Kidney (tissue), 14 donors: ENCODE measurements around the gene NDUFB11. TPM values are rescaled to one million over a fixed set of nuclear protein-coding genes. Genes with fewer than 3 reads are reported as not detected.

Source experiments
- DNase-seq, 5 donors: peaks; one replicate each; pipeline ENCODE4 v3.0.0-alpha.2; 2013 to 2020
- FAIRE-seq: peaks from 2 replicates; lab custom pipeline; 2012; peaks lifted over from hg19 to GRCh38; lab: Jason Lieb, UNC
- H3K27ac ChIP-seq, 2 donors: one replicate each; pipeline ENCODE4 v1.7.0; 2013; ENCODE audit warnings: low read depth in 2 of 2, low read length in 2 of 2, inconsistent platforms in 1 of 2
- H3K27me3 ChIP-seq: one replicate; pipeline ENCODE4 v1.7.1; 2013; ENCODE audit warnings: low read length, inconsistent platforms; ENCODE audit not compliant: control insufficient read depth, insufficient read depth
- H3K36me3 ChIP-seq, 3 donors: one replicate each; pipeline versions ENCODE4 v1.7.0 to v1.7.1; 2013; ENCODE audit warnings: low read length in 3 of 3, control low read depth in 1 of 3, inconsistent platforms in 1 of 3; ENCODE audit not compliant: insufficient read depth in 3 of 3, control insufficient read depth in 2 of 3
- H3K4me1 ChIP-seq, 3 donors: one replicate each; pipeline versions ENCODE4 v1.7.0 to v1.7.1; 2013; ENCODE audit warnings: low read length in 3 of 3, inconsistent platforms in 1 of 3, low read depth in 1 of 3; ENCODE audit not compliant: control insufficient read depth in 2 of 3, insufficient read depth in 2 of 3
- H3K4me3 ChIP-seq, 3 donors: one replicate each; pipeline versions ENCODE4 v1.7.0 to v1.8.1; 2013; ENCODE audit warnings: low read length in 3 of 3, control low read depth in 1 of 3, inconsistent platforms in 1 of 3
- H3K9ac ChIP-seq, 3 donors: one replicate each; pipeline versions ENCODE4 v1.7.0 to v1.7.1; 2013; ENCODE audit warnings: low read length in 3 of 3, control low read depth in 1 of 3, inconsistent platforms in 1 of 3
- H3K9me3 ChIP-seq, 3 donors: one replicate each; pipeline versions ENCODE4 v1.7.0 to v1.7.1; 2013; ENCODE audit warnings: low read length in 3 of 3, control low read depth in 1 of 3, inconsistent platforms in 1 of 3; ENCODE audit not compliant: control insufficient read depth in 2 of 3, insufficient read depth in 1 of 3
- CTCF ChIP-seq: IDR thresholded peaks from 3 replicates; pipeline ENCODE4 v1.5.1; 2012; ENCODE audit warnings: mild to moderate bottlenecking, moderate library complexity, borderline replicate concordance; ENCODE audit not compliant: insufficient read depth; ENCODE audit errors: extremely low read depth
- intact Hi-C: fragments of 100-400 bp; cut with DNase I; formaldehyde crosslinking; loops from one replicate; pipeline ENCODE4 v1.11.1; 2022
- polyA plus RNA-seq: library from polyadenylated mRNA; stranded (reverse); fragments of 350-450 nt; fragmentation: Illumina TruSeq; extraction: RNeasy Lipid Tissue Mini Kit (QIAGEN cat#74804); gene quantifications from one replicate; pipeline ENCODE4 v1.2.3, GENCODE V29; 2014; ENCODE audit warnings: low read depth, low replicate concordance; ENCODE audit not compliant: insufficient read depth
- total RNA-seq: library from RNA; stranded (reverse); fragmentation: NEBNext Ultra II Directional; extraction: Animal tissue kit (Norgen Biotek cat#: 25700); gene quantifications from one replicate; pipeline ENCODE4 v1.2.1, GENCODE V29; 2021
- donor health status: control.
- donor health status: control.
- donor health status: control.
- donor health status: control.
- donor health status: control.
- donor health status: DM: yes; HTN: yes; CAD: no.
- donor health status: Normal renal cell carcinoma (clear cell type).

Gene NDUFB11
- total and polyA plus RNA-seq, 2 donors from 2014 or later, result 70.7 to 215 TPM

GRCh38 chrX:47151435-47151834 is 6.9 kb upstream of the NDUFB11 start:
- H3K4me1 ChIP-seq, result peaks cover 0 to 8% (median 0%) of the 10 kb centered on the region in 3 donors
- no peak overlapping the region for H3K4me3 ChIP-seq
- H3K27me3 ChIP-seq, result no peaks in the 10 kb centered on the region
- FAIRE-seq (no peak), DNase-seq (no peak)
- H3K36me3 ChIP-seq, result peaks cover 0 to 4% (median 0%) of the 10 kb centered on the region in 3 donors
- H3K9me3 ChIP-seq, result no peaks in the 10 kb centered on the region
- intact Hi-C loops, result no loop called here
- no peak for TF ChIP-seq CTCF
- no peak overlapping the region for H3K27ac ChIP-seq
- H3K9ac ChIP-seq, result no peak overlapping the region

GRCh38 chrX:47148946-47149345 is 4.4 kb upstream of the NDUFB11 start:
- DNase-seq (no peak), FAIRE-seq (no peak)
- Histone ChIP-seq H3K36me3 (peaks cover 0 to 4% (median 0%) of the 10 kb centered on the region in 3 donors), H3K27me3 (no peaks in the 10 kb centered on the region), H3K27ac (no peak overlapping the region), H3K9me3 (no peaks in the 10 kb centered on the region), H3K4me3 (no peak overlapping the region), H3K4me1 (peaks cover 0 to 14% (median 0%) of the 10 kb centered on the region in 3 donors), H3K9ac (no peak overlapping the region)
- intact Hi-C loops, result no loop called here
- TF ChIP-seq CTCF, result no peak

- no peak overlapping the region for H3K9ac ChIP-seq
- DNase-seq, result peak in 1 of 5 donors; percentile 22
Measured at GRCh38 chrX:47146936-47147859, 2.7 kb upstream of the NDUFB11 start.

More at GRCh38 chrX:47146936-47147859, 2.7 kb upstream of the NDUFB11 start:
- Histone ChIP-seq H3K4me1 (peaks cover 0 to 17% (median 0%) of the 10 kb centered on the region in 3 donors), H3K4me3 (peak overlapping the region in 1 of 3 donors; percentile 72), H3K27me3 (no peaks in the 10 kb centered on the region), H3K9me3 (no peaks in the 10 kb centered on the region), H3K27ac (no peak overlapping the region), H3K36me3 (peaks cover 0 to 4% (median 0%) of the 10 kb centered on the region in 3 donors)
- FAIRE-seq, result no peak
- no peak for TF ChIP-seq CTCF
- intact Hi-C loops, result no loop called here
